ENCODE measurements around the gene CPA5.

Gene CPA5

DNA sequence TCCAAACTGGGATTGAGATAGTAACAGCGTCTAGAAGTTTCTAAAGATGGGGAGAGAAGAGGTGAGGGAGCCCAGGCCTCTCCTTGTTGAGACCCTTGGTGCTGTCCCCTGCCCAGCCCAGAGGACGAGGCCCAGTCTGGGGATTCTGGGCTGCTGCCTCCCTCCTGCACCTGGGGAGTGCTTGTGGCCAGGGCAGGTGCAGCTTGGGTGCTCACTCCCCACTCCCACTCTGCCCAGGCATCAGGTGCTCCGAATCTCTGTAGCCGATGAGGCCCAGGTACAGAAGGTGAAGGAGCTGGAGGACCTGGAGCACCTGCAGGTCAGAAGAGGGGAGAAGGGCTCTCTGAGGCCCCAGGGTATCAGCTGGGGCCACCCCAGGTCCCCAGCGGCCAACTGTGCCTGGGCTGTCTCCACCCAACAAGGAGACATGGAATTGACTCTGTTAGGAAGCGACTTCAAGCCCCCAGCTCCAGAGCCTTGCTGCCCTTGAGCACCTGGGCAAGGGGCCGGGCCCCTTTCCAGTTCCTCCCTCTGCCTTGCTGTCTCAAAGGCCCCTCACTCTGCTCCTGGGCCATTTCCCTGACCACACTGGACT is 36.3 kb downstream of the CPA5 start:
- no peak for DNase-seq

DNA sequence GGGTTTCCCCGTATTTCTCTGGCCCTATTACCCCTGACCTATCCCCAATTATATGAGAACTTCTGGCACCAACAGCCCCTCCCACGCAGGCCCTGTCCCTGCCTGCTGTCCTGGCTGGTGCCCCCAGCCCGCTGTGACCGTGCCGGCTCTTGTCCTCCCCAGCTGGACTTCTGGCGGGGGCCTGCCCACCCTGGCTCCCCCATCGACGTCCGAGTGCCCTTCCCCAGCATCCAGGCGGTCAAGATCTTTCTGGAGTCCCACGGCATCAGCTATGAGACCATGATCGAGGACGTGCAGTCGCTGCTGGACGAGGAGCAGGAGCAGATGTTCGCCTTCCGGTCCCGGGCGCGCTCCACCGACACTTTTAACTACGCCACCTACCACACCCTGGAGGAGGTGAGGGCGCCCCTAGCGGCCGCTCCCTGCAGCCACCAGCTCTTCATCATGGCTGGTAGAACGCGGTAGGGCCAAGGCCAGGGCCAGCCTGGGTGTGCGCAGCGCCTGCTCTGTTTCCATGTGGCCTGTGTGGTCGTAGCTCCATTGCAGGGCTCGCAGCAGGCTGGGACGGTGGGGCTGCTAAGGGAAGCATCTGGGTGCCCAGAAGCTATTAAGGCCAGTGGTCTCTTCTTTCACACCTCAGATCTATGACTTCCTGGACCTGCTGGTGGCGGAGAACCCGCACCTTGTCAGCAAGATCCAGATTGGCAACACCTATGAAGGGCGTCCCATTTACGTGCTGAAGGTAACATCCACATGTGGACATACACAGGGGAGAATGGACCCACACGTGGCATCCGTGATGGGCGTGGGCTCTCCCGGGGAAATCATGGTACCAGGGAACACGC is 37.1 kb downstream of the CPA5 start:
- no peak for DNase-seq

GRCh38 chr7:130383187-130383980 is 38.8 kb downstream of the CPA5 start:
- DNase-seq = no peak

GRCh38 chr7:130384371-130384801 is 39.8 kb downstream of the CPA5 start:
- DNase-seq = no peak

DNA sequence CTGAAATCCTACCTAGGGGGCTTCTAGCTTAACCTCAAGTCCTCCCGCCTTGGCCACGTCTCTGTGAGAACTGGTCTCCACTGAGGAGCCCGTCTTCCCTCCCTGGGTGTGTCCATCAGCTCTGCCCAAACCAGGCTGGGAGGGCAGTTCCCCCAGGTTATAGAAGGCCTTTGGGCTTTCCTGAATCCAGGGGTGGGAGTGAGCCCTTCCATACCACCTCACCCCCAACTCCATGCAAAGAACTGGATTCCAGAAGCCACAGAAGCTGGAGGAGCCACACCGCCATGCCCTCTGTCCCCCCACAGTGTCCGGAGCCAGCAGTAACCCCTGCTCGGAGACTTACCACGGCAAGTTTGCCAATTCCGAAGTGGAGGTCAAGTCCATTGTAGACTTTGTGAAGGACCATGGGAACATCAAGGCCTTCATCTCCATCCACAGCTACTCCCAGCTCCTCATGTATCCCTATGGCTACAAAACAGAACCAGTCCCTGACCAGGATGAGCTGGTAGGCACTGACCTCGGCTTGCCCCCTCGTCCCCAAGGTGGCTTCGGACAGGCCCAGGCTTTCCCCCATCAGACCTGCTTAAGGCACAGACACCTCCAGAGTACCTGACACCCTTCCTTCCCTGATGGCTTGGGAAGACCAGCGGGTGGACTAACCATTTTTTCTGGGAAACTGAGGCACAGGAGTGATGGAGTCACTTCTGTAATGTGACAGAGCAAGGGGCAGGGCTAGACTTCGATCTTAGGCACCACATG is 40.4 kb downstream of the CPA5 start:
- no peak for DNase-seq

DNA sequence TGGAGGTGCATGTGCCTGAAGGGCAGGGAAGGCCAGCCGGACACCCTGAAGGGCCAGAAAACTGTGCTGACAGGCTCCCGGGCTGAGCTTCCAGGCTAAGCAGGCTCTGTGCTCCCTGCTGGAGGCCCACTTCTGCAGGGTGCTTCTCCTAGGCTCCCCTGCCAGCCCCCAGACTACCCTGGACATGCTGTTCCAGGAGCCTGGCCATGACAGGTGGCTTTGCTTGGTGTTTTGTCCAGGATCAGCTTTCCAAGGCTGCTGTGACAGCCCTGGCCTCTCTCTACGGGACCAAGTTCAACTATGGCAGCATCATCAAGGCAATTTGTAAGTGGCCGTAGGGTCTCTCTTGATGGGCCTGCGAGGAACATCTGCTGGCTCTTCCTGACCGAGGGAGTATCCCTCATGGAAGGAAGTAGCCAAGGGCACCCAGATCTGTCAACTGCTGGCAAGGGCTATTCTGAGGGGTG is 41.0 kb downstream of the CPA5 start:
- DNase-seq = no peak

DNA sequence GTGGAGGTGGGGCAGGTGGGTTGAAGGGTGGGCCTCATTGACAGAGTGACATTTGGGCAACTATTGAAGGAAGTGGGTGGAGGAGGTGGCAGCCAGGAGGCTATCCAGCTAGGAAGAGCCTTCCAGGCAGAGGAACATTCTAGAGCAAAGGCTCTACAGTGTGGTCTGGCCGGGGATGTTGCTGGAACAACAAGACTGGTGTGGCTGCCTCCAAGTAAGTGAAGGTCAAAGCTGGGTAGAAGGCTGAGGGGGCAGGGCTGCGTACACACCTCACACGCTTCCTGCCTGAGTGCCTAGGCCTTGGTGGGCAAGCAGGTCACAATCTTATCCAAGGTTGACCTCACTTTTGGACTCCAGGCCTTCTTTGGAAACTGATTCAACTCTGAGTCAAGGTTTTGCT is 42.3 kb downstream of the CPA5 start:
- no peak for DNase-seq

DNA sequence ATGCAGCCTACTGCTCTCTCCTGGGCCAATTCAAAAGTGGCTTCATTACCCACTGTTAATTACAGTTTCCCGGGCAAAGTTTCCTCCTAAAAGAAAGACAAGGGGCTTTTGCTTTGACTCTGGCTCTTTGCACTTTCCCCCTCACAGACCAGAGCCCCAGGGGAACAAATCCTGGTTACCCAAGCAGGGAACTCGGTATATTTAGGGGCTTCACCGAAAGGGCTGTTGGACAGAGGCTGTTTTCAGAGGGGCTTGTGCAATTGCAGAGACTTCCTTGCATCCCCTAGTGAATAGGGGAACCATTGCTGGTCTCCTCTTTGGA is 42.7 kb downstream of the CPA5 start:
- no peak for DNase-seq

GRCh38 chr7:130387628-130388403 is 43.2 kb downstream of the CPA5 start:
- no peak for DNase-seq

DNA sequence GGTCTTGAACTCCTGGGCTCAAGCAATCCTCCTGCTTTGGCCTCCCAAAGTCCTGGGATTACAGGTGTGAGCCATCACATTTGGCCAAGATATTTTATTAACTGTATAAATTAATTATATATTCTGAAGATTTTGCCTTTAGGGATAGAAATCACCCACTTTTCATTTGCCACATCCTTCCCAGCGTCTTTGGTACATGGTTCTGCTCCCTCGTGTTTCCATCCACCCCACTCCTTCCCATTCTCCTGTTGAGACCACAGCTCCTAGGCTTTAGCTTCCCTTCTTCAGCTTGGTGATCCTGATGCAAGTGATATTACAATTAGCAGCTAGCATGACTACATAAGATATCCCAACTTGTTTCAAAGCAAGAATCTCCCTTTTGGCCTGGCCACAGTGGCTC is 44.1 kb downstream of the CPA5 start:
- no peak for DNase-seq

GRCh38 chr7:130390486-130390885 is 45.9 kb downstream of the CPA5 start:
- no peak for DNase-seq

DNA sequence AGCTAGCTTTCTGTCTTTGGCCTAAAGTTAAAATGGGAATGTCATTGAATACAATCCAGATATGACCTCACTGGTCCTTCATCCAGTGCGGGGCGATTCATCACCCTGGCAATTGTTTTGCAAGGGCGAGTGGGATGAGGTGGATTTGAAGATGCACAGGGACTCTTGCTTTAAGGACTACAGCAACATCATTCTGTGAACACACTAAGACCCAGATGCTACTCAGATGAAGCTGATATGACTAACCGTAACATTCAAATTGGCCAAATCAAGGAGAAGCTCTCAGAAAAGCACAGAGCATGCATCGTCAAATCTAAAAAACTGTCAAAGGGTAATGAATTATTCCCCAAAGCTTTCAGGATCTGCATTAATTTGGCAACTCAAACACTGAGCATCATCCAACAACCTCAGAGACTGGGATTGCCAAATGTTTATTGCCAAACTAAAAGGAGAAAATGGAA is 48.5 kb downstream of the CPA5 start:
- DNase-seq = no peak

- DNase-seq = no peak
Measured at GRCh38 chr7:130393841-130394411, 49.3 kb downstream of the CPA5 start.

DNA sequence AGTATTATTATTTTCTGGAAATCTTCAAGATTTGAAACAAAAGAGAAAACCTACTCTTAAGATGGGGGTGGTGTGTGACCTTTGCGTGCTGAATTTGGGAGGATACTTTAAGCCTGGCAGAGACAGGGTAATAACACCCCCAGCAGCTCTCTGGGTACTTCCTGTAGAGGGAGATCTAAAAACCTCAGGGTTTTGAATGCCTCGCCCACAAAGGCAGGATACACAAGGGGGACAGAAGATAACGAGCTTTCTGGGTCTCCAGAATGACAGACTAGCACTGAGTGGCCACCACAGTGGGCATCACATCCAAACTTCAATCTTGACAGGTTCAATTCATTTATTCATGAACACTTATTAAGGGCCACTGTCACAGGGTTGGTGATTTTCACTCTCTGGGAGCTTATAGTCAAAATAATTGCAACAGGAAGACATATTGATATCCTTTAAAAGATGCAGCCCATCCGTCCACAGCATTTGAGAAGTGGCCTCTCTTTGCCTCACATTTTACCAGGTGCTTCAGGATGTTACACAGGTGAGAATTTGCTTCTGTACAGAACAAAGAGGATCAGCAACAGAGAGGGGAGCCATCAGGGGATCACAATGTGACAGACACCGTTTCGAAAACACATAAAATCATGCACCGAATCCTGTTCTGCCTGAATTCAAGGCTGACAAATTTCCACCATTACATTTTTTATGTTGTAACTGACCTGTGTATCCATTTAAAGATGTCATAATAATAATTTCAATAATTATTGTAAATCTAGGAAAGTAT is 50.0 kb downstream of the CPA5 start:
- peak; percentile 30 for DNase-seq

DNA sequence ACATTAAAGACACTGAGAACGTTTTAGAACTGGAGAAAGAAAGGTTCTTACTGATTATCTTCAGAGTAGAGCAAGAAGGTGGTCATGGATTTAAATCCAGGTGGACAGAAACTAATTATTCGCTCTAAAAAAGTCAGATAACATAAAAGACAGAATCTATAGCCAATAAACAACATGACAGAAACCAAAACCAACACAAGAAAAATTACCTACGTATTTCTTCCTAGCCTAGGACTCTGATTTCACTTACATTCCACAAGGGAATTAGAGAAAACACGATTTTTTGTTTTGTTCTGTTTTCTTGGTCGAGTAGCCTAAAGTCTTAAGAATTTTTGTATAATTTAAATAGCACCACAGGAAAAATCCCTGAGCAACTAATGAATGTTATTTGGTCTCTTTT is 50.8 kb downstream of the CPA5 start:
- no peak for DNase-seq

- no peak for DNase-seq
Measured at GRCh38 chr7:130396109-130396508, 51.5 kb downstream of the CPA5 start.

DNA sequence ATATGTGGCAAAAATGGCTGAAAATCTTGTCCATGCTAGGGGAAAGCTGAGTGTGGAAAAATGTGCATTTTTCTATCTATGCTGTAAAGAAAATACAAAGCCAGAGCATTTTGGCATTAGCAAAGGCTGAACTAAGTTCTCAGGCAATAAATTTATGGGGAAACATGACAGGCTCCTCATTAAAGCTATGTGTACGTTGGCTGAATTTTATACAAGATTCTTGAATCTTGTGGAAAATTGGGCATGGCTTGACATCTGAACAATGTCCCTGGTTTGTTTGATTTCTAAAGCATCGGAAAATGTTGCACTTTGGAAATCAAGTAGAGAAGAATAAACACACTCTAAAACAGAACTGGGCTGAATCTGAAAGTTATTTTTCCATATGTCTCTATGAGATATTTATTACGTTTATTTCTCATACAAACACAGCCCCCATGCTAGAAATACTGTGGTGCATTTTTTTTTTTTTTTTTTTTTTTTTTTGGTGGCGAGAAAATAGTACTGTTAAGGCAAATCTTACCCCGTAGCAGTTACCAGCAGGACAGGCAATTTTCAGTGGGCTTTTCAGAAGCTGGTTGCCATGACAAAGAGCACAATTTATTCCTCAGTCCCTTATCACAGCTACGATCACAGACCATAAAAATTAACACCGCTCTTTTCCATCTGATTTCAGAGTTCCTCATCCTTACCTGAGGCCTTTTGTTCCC is 52.6 kb downstream of the CPA5 start:
- DNase-seq = no peak

DNA sequence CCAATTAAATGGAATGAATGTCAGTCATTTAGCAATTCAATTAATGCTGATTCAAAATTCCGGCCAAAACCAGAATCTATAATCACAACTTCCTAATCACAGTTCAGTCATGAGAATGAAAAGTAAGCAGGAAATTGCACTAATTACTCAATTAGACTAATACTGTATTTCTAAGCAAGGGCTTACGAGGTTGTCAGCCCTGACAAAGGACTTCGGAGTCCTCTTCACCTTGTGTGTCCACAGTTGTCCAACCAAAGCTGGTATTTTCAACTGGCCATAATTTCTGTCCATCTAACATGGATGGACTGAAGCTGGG is 53.1 kb downstream of the CPA5 start:
- no peak for DNase-seq

DNA sequence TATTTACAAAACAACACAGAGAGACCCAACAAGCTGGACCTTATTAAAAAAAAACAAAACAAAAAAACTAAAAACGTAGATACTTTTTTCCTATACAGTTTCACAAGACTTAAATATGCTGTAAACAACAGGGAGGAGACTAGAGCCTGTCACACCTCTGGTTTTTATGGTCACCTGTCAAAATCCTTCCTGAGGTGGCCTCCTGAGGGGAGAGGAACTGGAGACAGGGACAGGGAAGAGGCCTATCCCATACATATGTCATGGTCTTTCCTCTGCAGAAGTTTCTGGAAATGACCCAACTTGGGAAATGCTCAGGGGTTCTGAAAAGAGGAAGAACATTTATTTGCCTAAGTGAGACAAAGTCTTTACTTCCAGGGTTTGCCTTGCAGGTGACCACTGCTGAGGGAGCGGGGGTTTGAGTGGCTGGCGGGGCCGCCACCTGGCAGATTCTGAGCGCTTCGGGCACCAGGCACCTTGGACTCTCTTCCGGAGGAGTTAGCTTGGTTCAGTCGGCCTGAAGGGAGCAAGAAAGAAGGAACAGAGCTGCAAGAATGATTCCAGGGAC is 54.0 kb downstream of the CPA5 start:
- DNase-seq = no peak

DNA sequence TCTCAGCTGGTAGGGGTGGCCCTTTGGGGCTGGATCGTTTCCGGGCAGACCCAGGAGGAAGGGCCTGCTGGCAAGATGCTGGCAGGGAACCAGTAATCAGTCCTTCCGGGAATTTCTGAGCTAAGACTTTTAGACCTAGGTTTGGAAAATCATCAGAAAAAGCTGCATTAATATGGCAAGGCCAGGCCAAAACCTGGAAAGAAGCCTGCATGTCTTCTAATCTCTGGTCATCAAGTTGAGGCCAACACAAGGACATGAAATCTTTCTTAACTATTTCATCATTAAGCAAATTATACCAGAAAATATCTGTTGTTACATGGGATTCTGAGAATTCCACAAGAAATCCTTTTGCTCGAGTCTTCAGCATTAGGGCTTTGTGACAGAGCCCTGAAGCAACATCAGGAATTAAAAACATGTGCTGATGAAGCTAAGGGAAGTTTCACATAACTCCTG is 55.5 kb downstream of the CPA5 start:
- DNase-seq = no peak

Measured in CD4-positive, alpha-beta T cell treated with Interleukin-4 for 4 hours (primary cell).